ENCODE data around the gene PLSCR2.
"Not testable (repeated sequence)": the region's sequence is repeated elsewhere in the genome, so short reads cannot be mapped to it uniquely, and the experiment has no call there.

PLSCR2 gene

GRCh38 chr3:146498002-146498736 lies 28.8 kb upstream of the PLSCR2 start:
- Mint-ChIP-seq H3K27me3 (no peaks in the 10 kb centered on the region), H3K27ac (peak overlapping the region; percentile 24), H3K36me3 (ENCODE audit: low read depth) (no peaks in the 10 kb centered on the region), H3K4me3 (peak overlapping the region; percentile 67), H3K4me1 (ENCODE audit: low read depth) (peaks cover 29% of the 10 kb centered on the region), H3K9me3 (peaks cover 2% of the 10 kb centered on the region)
- DNase-seq: peak; percentile 42

GRCh38 chr3:146497145-146497843 lies 27.9 kb upstream of the PLSCR2 start:
- DNase-seq; H3K27ac Mint-ChIP-seq; H3K4me3 Mint-ChIP-seq; H3K27me3 Mint-ChIP-seq; H3K36me3 Mint-ChIP-seq (ENCODE audit: low read depth); H3K9me3 Mint-ChIP-seq: not testable (repeated sequence)
- H3K4me1 Mint-ChIP-seq (ENCODE audit: low read depth): peaks cover 24% of the 10 kb centered on the region

- peaks cover 20% of the 10 kb centered on the region for H3K4me1 Mint-ChIP-seq (ENCODE audit: low read depth)
- peaks cover 10% of the 10 kb centered on the region for H3K9me3 Mint-ChIP-seq
- no peak overlapping the region for H3K27ac Mint-ChIP-seq
- peaks cover 13% of the 10 kb centered on the region for H3K27me3 Mint-ChIP-seq
- no peak overlapping the region for H3K4me3 Mint-ChIP-seq
- DNase-seq: no peak
- no peaks in the 10 kb centered on the region for H3K36me3 Mint-ChIP-seq (ENCODE audit: low read depth)
Observed at GRCh38 chr3:146496726-146497125, 27.4 kb upstream of the PLSCR2 start.

GRCh38 chr3:146496251-146496650 lies 26.9 kb upstream of the PLSCR2 start:
- no peak overlapping the region for H3K27ac Mint-ChIP-seq
- no peaks in the 10 kb centered on the region for H3K36me3 Mint-ChIP-seq (ENCODE audit: low read depth)
- H3K9me3 Mint-ChIP-seq: peaks cover 11% of the 10 kb centered on the region
- H3K4me1 Mint-ChIP-seq (ENCODE audit: low read depth): peaks cover 16% of the 10 kb centered on the region
- no peak overlapping the region for H3K4me3 Mint-ChIP-seq
- H3K27me3 Mint-ChIP-seq: peaks cover 14% of the 10 kb centered on the region
- no peak for DNase-seq

GRCh38 chr3:146493761-146494160 lies 24.4 kb upstream of the PLSCR2 start:
- DNase-seq: no peak
- peaks cover 14% of the 10 kb centered on the region for H3K9me3 Mint-ChIP-seq
- peaks cover 16% of the 10 kb centered on the region for H3K4me1 Mint-ChIP-seq (ENCODE audit: low read depth)
- no peak overlapping the region for H3K4me3 Mint-ChIP-seq
- H3K27me3 Mint-ChIP-seq: peaks cover 20% of the 10 kb centered on the region
- H3K27ac Mint-ChIP-seq: no peak overlapping the region
- no peaks in the 10 kb centered on the region for H3K36me3 Mint-ChIP-seq (ENCODE audit: low read depth)

GRCh38 chr3:146493221-146493620 lies 23.9 kb upstream of the PLSCR2 start:
- Mint-ChIP-seq H3K27ac (no peak overlapping the region), H3K27me3 (peaks cover 20% of the 10 kb centered on the region), H3K36me3 (ENCODE audit: low read depth) (no peaks in the 10 kb centered on the region), H3K4me3 (no peak overlapping the region), H3K9me3 (peaks cover 14% of the 10 kb centered on the region), H3K4me1 (ENCODE audit: low read depth) (peaks cover 13% of the 10 kb centered on the region)
- no peak for DNase-seq

- no peak overlapping the region for H3K4me3 Mint-ChIP-seq
- peaks cover 13% of the 10 kb centered on the region for H3K9me3 Mint-ChIP-seq
- no peaks in the 10 kb centered on the region for H3K36me3 Mint-ChIP-seq (ENCODE audit: low read depth)
- H3K27ac Mint-ChIP-seq: no peak overlapping the region
- H3K27me3 Mint-ChIP-seq: peaks cover 20% of the 10 kb centered on the region
- DNase-seq: no peak
- H3K4me1 Mint-ChIP-seq (ENCODE audit: low read depth): peaks cover 2% of the 10 kb centered on the region
Observed at GRCh38 chr3:146491303-146491702, 21.9 kb upstream of the PLSCR2 start.

GRCh38 chr3:146485297-146485696 lies 15.9 kb upstream of the PLSCR2 start:
- Mint-ChIP-seq H3K36me3 (ENCODE audit: low read depth) (no peaks in the 10 kb centered on the region), H3K4me3 (no peak overlapping the region), H3K9me3 (peaks cover 8% of the 10 kb centered on the region), H3K27me3 (peaks cover 32% of the 10 kb centered on the region), H3K27ac (no peak overlapping the region), H3K4me1 (ENCODE audit: low read depth) (no peaks in the 10 kb centered on the region)
- DNase-seq: no peak

- peaks cover 45% of the 10 kb centered on the region for H3K27me3 Mint-ChIP-seq
- no peaks in the 10 kb centered on the region for H3K36me3 Mint-ChIP-seq (ENCODE audit: low read depth)
- no peaks in the 10 kb centered on the region for H3K4me1 Mint-ChIP-seq (ENCODE audit: low read depth)
- DNase-seq: no peak
- H3K27ac Mint-ChIP-seq: no peak overlapping the region
- H3K9me3 Mint-ChIP-seq: no peaks in the 10 kb centered on the region
- no peak overlapping the region for H3K4me3 Mint-ChIP-seq
Observed at GRCh38 chr3:146476094-146476740, 6.9 kb upstream of the PLSCR2 start.

GRCh38 chr3:146474976-146475375 lies 5.6 kb upstream of the PLSCR2 start:
- not testable (repeated sequence) for H3K4me1 Mint-ChIP-seq (ENCODE audit: low read depth); H3K4me3 Mint-ChIP-seq; H3K27ac Mint-ChIP-seq; DNase-seq; H3K36me3 Mint-ChIP-seq (ENCODE audit: low read depth); H3K9me3 Mint-ChIP-seq
- peaks cover 33% of the 10 kb centered on the region for H3K27me3 Mint-ChIP-seq

GRCh38 chr3:146473726-146474125 lies 4.4 kb upstream of the PLSCR2 start:
- Mint-ChIP-seq H3K9me3 (no peaks in the 10 kb centered on the region), H3K4me3 (no peak overlapping the region), H3K4me1 (ENCODE audit: low read depth) (peaks cover 10% of the 10 kb centered on the region), H3K36me3 (ENCODE audit: low read depth) (no peaks in the 10 kb centered on the region), H3K27ac (no peak overlapping the region), H3K27me3 (peaks cover 20% of the 10 kb centered on the region)
- no peak for DNase-seq

GRCh38 chr3:146472611-146473010 lies 3.2 kb upstream of the PLSCR2 start:
- peaks cover 9% of the 10 kb centered on the region for H3K27me3 Mint-ChIP-seq
- no peak overlapping the region for H3K4me3 Mint-ChIP-seq
- H3K4me1 Mint-ChIP-seq (ENCODE audit: low read depth): peaks cover 12% of the 10 kb centered on the region
- no peak overlapping the region for H3K27ac Mint-ChIP-seq
- H3K36me3 Mint-ChIP-seq (ENCODE audit: low read depth): no peaks in the 10 kb centered on the region
- DNase-seq: no peak
- H3K9me3 Mint-ChIP-seq: no peaks in the 10 kb centered on the region

GRCh38 chr3:146471012-146471411 lies 1.7 kb upstream of the PLSCR2 start:
- no peak overlapping the region for H3K27ac Mint-ChIP-seq
- no peaks in the 10 kb centered on the region for H3K9me3 Mint-ChIP-seq
- DNase-seq: no peak
- H3K4me1 Mint-ChIP-seq (ENCODE audit: low read depth): peaks cover 12% of the 10 kb centered on the region
- peaks cover 8% of the 10 kb centered on the region for H3K27me3 Mint-ChIP-seq
- H3K36me3 Mint-ChIP-seq (ENCODE audit: low read depth): no peaks in the 10 kb centered on the region
- H3K4me3 Mint-ChIP-seq: no peak overlapping the region

- H3K27ac Mint-ChIP-seq: no peak overlapping the region
- no peaks in the 10 kb centered on the region for H3K9me3 Mint-ChIP-seq
- H3K36me3 Mint-ChIP-seq (ENCODE audit: low read depth): no peaks in the 10 kb centered on the region
- peaks cover 12% of the 10 kb centered on the region for H3K4me1 Mint-ChIP-seq (ENCODE audit: low read depth)
- peaks cover 4% of the 10 kb centered on the region for H3K27me3 Mint-ChIP-seq
- DNase-seq: no peak
- H3K4me3 Mint-ChIP-seq: peak overlapping the region; percentile 74
Observed at GRCh38 chr3:146470425-146470990, 1.1 kb upstream of the PLSCR2 start.

Data from activated T-cell treated with anti-CD3 and anti-CD28 coated beads, Interleukin-2, amount 50 U/mL, for 24 hours (primary cell).